ENCODE measurements around the gene NUP50.

Gene NUP50

DNA sequence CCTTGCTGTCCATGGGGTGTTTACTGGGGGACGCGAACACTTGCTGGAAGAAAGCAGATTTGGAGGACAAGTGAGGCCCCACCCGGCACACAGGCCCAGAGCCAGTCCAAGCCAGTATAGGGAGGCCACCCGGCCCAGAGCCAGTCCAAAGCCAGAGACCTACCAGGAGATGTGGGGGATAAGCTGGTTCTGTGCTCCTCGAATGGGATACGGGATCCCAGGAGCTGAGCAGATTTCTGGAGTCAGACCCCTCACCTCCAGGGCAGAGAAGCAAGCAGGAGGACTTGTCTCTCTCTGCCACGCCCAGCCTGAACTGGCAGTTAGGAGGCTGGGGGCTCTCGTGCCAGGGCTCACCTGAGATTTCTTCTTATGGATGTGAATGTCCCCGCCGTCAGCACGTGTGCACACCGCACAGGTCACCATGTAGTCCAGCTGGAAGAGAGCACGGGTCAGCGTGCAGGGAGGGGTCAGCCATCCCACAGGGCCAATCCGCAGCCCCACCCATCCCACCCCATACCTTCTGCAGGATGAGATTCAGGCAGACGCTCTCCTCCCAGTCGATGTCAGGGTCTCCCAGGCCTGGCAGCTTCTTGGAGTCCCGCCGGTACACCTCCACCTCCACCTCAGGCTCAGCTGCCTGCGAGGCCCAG lies 41.7 kb downstream of the NUP50 start:
- TF ChIP-seq TAF1 (IDR thresholded peaks at IDR 0.05; ENCODE audit: borderline replicate concordance, insufficient read depth, low read length) = no peak
- no peak for TF ChIP-seq SIN3A (IDR thresholded peaks at IDR 0.05; ENCODE audit: borderline replicate concordance, insufficient read depth, low read length)
- TF ChIP-seq FOXP2 (optimal IDR thresholded peaks at IDR 0.05; ENCODE audit: borderline replicate concordance, extremely low read depth, extremely low read length, insufficient read depth) = no peak
- TF ChIP-seq POLR2AphosphoS5 (IDR thresholded peaks at IDR 0.05; ENCODE audit: low read depth, low read length) = no peak
- TF ChIP-seq, protein P1, sequence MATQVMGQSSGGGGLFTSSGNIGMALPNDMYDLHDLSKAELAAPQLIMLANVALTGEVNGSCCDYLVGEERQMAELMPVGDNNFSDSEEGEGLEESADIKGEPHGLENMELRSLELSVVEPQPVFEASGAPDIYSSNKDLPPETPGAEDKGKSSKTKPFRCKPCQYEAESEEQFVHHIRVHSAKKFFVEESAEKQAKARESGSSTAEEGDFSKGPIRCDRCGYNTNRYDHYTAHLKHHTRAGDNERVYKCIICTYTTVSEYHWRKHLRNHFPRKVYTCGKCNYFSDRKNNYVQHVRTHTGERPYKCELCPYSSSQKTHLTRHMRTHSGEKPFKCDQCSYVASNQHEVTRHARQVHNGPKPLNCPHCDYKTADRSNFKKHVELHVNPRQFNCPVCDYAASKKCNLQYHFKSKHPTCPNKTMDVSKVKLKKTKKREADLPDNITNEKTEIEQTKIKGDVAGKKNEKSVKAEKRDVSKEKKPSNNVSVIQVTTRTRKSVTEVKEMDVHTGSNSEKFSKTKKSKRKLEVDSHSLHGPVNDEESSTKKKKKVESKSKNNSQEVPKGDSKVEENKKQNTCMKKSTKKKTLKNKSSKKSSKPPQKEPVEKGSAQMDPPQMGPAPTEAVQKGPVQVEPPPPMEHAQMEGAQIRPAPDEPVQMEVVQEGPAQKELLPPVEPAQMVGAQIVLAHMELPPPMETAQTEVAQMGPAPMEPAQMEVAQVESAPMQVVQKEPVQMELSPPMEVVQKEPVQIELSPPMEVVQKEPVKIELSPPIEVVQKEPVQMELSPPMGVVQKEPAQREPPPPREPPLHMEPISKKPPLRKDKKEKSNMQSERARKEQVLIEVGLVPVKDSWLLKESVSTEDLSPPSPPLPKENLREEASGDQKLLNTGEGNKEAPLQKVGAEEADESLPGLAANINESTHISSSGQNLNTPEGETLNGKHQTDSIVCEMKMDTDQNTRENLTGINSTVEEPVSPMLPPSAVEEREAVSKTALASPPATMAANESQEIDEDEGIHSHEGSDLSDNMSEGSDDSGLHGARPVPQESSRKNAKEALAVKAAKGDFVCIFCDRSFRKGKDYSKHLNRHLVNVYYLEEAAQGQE (IDR thresholded peaks at IDR 0.05; ENCODE audit: insufficient read depth in 1 of 2, low read depth in 2 of 2, low read length in 2 of 2) = no peak

GRCh38 chr22:45206233-45206632 lies 42.5 kb downstream of the NUP50 start:
- no peak for TF ChIP-seq SIN3A (IDR thresholded peaks at IDR 0.05; ENCODE audit: borderline replicate concordance, insufficient read depth, low read length)
- no peak for TF ChIP-seq POLR2AphosphoS5 (IDR thresholded peaks at IDR 0.05; ENCODE audit: low read depth, low read length)
- TF ChIP-seq FOXP2 (optimal IDR thresholded peaks at IDR 0.05; ENCODE audit: borderline replicate concordance, extremely low read depth, extremely low read length, insufficient read depth) = no peak
- TF ChIP-seq, protein P1 (IDR thresholded peaks at IDR 0.05; ENCODE audit: insufficient read depth in 1 of 2, low read depth in 2 of 2, low read length in 2 of 2) = no peak
- TF ChIP-seq TAF1 (IDR thresholded peaks at IDR 0.05; ENCODE audit: borderline replicate concordance, insufficient read depth, low read length) = no peak

GRCh38 chr22:45207533-45207932 lies 43.8 kb downstream of the NUP50 start:
- TF ChIP-seq, protein P1 (IDR thresholded peaks at IDR 0.05; ENCODE audit: insufficient read depth in 1 of 2, low read depth in 2 of 2, low read length in 2 of 2) = no peak
- no peak for TF ChIP-seq FOXP2 (optimal IDR thresholded peaks at IDR 0.05; ENCODE audit: borderline replicate concordance, extremely low read depth, extremely low read length, insufficient read depth)
- TF ChIP-seq TAF1 (IDR thresholded peaks at IDR 0.05; ENCODE audit: borderline replicate concordance, insufficient read depth, low read length) = no peak
- no peak for TF ChIP-seq POLR2AphosphoS5 (IDR thresholded peaks at IDR 0.05; ENCODE audit: low read depth, low read length)
- TF ChIP-seq SIN3A (IDR thresholded peaks at IDR 0.05; ENCODE audit: borderline replicate concordance, insufficient read depth, low read length) = no peak

DNA sequence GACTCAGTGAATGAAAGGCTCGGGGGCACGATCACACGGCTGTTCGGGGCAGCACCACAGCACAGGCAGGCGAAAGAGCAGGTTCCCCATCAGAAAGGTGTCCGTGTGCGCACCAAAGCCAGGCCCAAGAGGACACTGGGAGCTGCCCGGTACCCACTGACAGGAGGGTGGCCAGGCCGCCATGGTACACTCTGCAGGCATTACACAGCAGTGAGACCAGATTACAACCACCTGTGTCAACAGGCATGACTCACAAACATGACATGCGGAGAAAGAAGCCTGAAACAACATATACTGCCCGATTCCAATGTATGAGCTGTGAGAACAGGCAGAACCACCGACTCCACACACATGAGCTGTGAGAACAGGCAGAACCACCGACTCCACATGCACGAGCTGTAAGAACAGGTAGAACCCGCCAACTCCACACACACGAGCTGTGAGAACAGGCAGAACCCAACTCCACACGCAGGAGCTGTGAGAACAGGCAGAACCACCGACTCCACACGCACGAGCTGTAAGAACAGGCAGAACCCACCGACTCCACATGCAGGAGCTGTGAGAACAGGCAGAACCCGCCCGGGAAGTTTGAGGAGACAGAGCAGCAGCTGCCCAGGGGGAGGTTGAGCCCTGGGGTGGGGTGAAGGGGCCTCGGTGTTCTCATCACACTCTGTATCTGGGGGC lies 44.4 kb downstream of the NUP50 start:
- TF ChIP-seq, protein P1 (IDR thresholded peaks at IDR 0.05; ENCODE audit: insufficient read depth in 1 of 2, low read depth in 2 of 2, low read length in 2 of 2) = no peak
- TF ChIP-seq POLR2AphosphoS5 (IDR thresholded peaks at IDR 0.05; ENCODE audit: low read depth, low read length) = no peak
- no peak for TF ChIP-seq TAF1 (IDR thresholded peaks at IDR 0.05; ENCODE audit: borderline replicate concordance, insufficient read depth, low read length)
- TF ChIP-seq SIN3A (IDR thresholded peaks at IDR 0.05; ENCODE audit: borderline replicate concordance, insufficient read depth, low read length) = no peak
